Activated CD8-positive, alpha-beta memory T cell treated with anti-CD3 and anti-CD28 coated beads, Interleukin-2, amount 50 U/mL, for 1 hour (primary cell): ENCODE measurements around the gene GRK2.

Experiments
- DNase-seq: peaks from one replicate; pipeline ENCODE4 v3.0.0-alpha.2; 2020; ENCODE audit errors: extremely low read depth

The GRK2 gene

DNA sequence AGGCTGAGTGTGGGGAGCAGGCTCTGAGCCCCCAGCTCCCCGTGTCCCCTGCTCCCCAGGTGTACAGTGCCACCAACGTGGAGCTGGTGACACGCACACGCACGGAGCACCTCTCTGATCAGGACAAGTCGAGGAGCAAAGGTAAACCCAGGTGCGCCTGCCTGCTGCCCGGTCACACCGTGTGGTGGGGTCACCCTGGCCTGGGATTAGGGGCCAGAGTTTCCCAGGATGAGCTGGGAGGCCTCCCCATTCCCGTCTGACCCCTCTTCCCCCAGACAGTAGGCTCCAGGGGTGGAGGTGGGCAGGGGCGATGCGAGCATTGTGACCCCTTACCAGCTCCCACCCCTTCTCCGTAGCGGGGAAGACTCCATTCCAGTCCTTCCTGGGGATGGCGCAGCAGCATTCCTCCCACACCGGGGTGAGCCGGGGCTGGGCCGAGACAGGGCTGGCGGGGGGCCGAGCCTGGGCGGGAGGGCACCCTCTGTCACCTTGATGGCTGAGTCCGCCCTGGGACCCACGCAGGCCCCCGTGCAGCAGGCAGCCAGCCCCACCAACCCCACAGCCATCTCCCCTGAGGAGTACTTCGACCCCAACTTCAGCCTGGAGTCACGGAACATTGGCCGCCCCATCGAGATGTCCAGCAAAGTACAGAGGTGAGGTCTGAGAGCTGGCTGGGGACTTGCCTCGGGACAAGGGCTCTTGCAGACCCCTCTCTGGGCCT, 33.4 kb downstream of the GRK2 start:
- DNase-seq: no peak

GRCh38 chr11:67300256-67300755, 34.0 kb downstream of the GRK2 start:
- DNase-seq: no peak

GRCh38 chr11:67300756-67301312, 34.6 kb downstream of the GRK2 start:
- DNase-seq: no peak

DNA sequence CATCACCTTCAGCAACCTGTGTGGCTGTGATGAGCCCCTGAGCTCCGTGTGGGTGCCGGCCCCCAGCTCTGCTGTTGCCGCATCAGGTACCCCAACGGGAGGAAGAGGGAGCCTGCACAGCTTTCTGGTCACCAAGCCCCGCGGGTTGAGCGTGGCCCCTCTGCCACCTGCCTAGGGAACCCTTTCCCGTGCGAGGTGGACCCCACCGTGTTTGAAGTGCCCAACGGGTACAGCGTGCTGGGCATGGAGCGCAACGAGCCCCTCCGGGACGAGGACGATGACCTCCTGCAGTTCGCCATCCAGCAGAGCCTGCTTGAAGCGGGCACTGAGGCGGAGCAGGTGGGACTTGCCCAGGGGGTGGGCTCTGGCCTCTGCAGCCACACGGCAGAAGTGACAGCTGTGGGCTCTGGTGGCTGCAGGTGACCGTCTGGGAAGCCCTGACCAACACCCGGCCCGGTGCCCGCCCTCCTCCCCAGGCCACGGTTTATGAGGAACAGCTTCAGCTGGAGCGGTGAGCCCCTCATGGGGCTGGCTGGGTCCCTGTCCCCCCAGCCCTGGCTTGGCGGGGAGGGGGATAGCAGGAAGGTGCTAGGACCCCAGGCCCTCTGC, 35.1 kb downstream of the GRK2 start:
- no peak for DNase-seq

- DNase-seq: no peak
Measured at GRCh38 chr11:67301951-67302516, 35.8 kb downstream of the GRK2 start.

GRCh38 chr11:67302571-67303131, 36.4 kb downstream of the GRK2 start:
- DNase-seq: no peak

DNA sequence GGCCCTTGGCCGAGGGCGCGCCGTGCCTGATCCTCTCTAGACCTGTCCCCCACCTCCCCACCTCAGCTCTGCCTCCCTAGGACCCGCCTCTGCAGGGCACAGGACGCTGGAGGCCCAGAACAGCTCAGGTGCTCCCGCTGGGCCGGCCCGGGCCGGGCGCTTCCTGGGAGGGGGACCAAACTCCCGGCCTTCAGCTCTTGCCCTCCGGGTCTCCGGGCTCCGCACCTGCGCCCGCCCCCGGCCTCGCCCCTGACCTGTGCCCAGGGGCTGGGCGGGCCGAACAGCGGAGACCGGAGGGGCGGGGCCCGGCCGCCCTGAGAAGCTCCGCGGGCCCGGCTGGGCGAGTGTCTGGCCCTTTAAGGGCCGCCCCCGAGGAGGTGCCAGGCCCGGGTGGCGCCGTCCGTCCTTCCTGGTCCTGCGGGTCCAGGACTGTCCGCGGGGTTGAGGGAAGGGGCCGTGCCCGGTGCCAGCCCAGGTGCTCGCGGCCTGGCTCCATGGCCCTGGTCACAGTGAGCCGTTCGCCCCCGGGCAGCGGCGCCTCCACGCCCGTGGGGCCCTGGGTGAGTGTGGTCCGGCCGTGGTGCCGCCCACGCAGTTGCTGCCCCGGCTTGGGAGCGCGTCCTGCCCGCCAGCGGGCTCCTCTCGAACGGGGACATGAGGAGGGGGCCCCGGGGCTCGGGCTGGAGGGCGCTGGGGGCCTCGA, 37.0 kb downstream of the GRK2 start, which contains the start of gene SSH3:
SSH3 (plus strand) TSS at position 399 of the 703 bp plus-strand sequence; CDS start at position 495, 96 bp downstream.
- no peak for DNase-seq

- DNase-seq: no peak
Measured at GRCh38 chr11:67303835-67304411, 37.6 kb downstream of the GRK2 start.

GRCh38 chr11:67304511-67305113, 38.3 kb downstream of the GRK2 start:
- no peak for DNase-seq

GRCh38 chr11:67306769-67307544, 40.7 kb downstream of the GRK2 start:
- no peak for DNase-seq

- no peak for DNase-seq
Measured at GRCh38 chr11:67307545-67308001, 41.3 kb downstream of the GRK2 start.

- no peak for DNase-seq
Measured at GRCh38 chr11:67308031-67308866, 42.0 kb downstream of the GRK2 start.

GRCh38 chr11:67309166-67309565, 42.9 kb downstream of the GRK2 start:
- DNase-seq: no peak

GRCh38 chr11:67309661-67310061, 43.4 kb downstream of the GRK2 start:
- DNase-seq: no peak

DNA sequence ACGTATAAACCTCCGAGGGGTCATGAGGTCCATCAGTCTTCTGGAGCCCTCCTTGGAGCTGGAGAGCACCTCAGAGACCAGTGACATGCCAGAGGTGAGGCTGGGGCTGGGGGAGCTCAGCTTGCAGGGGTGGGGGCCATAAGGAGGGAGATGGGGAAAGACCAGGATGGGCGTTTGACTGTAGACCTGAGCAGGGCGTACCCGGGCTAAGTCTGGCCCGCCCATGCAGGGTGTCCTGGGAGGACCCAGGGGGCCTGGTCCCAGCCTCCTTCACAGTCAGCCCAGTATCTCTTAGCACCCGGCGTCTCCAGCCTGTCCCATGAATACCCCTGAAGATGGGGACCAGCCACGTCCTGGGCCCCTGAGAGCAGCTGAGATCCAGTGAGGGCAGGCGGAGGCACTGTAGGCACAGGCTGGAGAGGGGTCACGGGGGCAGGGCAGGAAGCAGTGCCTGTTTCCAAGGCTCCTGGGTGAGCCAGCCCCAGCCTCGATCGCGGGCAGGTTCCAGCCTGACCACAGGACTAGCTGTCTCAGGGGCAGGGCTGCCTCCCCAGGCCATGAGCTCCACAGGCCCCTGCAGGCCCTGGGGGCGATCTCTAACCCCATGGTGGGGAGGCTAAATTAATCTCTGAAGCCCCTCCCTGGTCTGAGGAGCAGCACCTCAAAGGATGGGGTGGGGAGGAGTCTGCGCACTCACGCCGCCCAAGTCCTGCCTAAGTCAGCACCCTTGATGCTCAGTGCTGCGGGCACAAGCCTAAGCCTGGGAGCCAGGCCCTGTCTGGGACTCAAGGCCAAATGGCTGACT, 44.2 kb downstream of the GRK2 start:
- DNase-seq: no peak

DNA sequence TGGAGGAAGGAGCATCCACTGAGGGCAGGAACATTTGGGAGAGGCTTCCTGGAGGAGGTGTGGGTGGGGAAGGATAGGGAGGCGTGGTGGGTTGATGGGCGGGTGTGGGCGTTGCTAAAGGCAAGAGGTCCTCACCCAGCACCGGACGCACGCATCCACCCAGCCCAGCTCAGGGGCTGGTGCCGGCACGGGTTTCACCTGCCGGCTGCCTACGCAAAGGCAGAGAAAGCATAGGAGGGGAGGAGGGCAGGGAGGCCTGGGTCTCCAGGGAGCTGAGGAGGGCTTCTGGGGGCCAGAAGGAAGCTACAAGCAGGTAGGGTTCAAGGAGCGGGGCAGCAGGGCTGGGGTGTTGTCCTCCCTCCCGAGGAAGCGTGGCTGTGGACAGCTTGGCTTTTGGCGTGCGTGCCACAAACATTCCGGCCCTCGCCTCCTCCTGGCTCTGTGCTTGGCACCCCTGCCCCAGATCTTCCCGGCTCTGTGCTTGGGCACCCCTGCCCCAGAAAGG, 44.8 kb downstream of the GRK2 start:
- DNase-seq: no peak

DNA sequence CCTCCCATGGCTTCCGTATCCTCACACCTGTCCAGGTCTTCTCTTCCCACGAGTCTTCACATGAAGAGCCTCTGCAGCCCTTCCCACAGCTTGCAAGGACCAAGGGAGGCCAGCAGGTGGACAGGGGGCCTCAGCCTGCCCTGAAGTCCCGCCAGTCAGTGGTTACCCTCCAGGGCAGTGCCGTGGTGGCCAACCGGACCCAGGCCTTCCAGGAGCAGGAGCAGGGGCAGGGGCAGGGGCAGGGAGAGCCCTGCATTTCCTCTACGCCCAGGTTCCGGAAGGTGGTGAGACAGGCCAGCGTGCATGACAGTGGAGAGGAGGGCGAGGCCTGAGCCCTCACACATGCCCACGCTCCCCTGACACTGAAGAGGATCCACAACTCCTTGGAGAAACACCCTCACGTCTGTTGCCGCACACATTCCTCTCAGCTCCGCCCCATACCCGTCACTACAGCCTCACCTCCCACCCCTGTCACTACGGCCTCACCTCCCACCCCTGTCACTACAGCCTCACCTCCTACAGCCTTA, 45.3 kb downstream of the GRK2 start:
- no peak for DNase-seq
